ENCODE data around the gene TENM4. TPM values are rescaled to one million over a fixed set of nuclear protein-coding genes. Genes with fewer than 3 reads are reported as not detected.

The TENM4 gene
- total RNA-seq, 4 donors from 2014 or later: 7.7 to 39.3 (median 16.1) TPM

GRCh38 chr11:79082280-79082679 lies 358.6 kb downstream of the TENM4 start:
- Histone ChIP-seq H3K9me3 (no peaks in the 10 kb centered on the region), H3K27me3 (no peaks in the 10 kb centered on the region), H3K4me3 (no peak overlapping the region), H3K36me3 (no peaks in the 10 kb centered on the region), H3K4me1 (peaks cover 0 to 37% (median 10%) of the 10 kb centered on the region in 3 donors), H3K27ac (no peak overlapping the region)
- intact Hi-C loops (cut with DNase I): no loop called here
- 70% methylated on average over 4 of the region's 4 CpGs; no CpG with 5 or more reads in 1 of the 2 donors for WGBS, 2 donors
- DNase-seq: no peak
- TF ChIP-seq CTCF (IDR thresholded peaks at IDR 0.05): no peak
- TF ChIP-seq POLR2A (IDR thresholded peaks at IDR 0.05): no peak

- Histone ChIP-seq H3K4me1 (peaks cover 0 to 30% (median 3%) of the 10 kb centered on the region in 3 donors), H3K36me3 (no peaks in the 10 kb centered on the region), H3K27me3 (no peaks in the 10 kb centered on the region), H3K4me3 (no peak overlapping the region), H3K9me3 (no peaks in the 10 kb centered on the region), H3K27ac (no peak overlapping the region)
- TF ChIP-seq POLR2A (IDR thresholded peaks at IDR 0.05) (no peak), CTCF (IDR thresholded peaks at IDR 0.05) (no peak)
- intact Hi-C loops (cut with DNase I): no loop called here
- no peak for DNase-seq
- 70 to 88% methylated on average over 5 to 7 of the region's 7 CpGs for WGBS, 2 donors
Observed at GRCh38 chr11:79081471-79082031, 359.3 kb downstream of the TENM4 start.

GRCh38 chr11:79080551-79080950 lies 360.3 kb downstream of the TENM4 start:
- Histone ChIP-seq H3K4me1 (peaks cover 0 to 21% (median 0%) of the 10 kb centered on the region in 3 donors), H3K4me3 (no peak overlapping the region), H3K9me3 (no peaks in the 10 kb centered on the region), H3K27ac (no peak overlapping the region), H3K27me3 (no peaks in the 10 kb centered on the region), H3K36me3 (no peaks in the 10 kb centered on the region)
- DNase-seq: no peak
- intact Hi-C loops (cut with DNase I): no loop called here
- TF ChIP-seq POLR2A (IDR thresholded peaks at IDR 0.05) (no peak), CTCF (IDR thresholded peaks at IDR 0.05) (no peak)

- Histone ChIP-seq H3K27ac (no peak overlapping the region), H3K4me1 (peaks cover 0 to 21% (median 0%) of the 10 kb centered on the region in 3 donors), H3K27me3 (no peaks in the 10 kb centered on the region), H3K4me3 (no peak overlapping the region), H3K9me3 (no peaks in the 10 kb centered on the region), H3K36me3 (no peaks in the 10 kb centered on the region)
- intact Hi-C loops (cut with DNase I): no loop called here
- 50 to 74% methylated on average over 1 to 4 of the region's 7 CpGs for WGBS, 2 donors
- no peak for TF ChIP-seq POLR2A (IDR thresholded peaks at IDR 0.05)
- no peak for TF ChIP-seq CTCF (IDR thresholded peaks at IDR 0.05)
- no peak for DNase-seq
Observed at GRCh38 chr11:79078999-79079398, 361.8 kb downstream of the TENM4 start.

- intact Hi-C loops (cut with DNase I): no loop called here
- Histone ChIP-seq H3K27me3 (no peaks in the 10 kb centered on the region), H3K27ac (no peak overlapping the region), H3K36me3 (no peaks in the 10 kb centered on the region), H3K4me1 (peaks cover 0 to 21% (median 0%) of the 10 kb centered on the region in 3 donors), H3K4me3 (no peak overlapping the region), H3K9me3 (no peaks in the 10 kb centered on the region)
- DNase-seq: no peak
- no peak for TF ChIP-seq POLR2A (IDR thresholded peaks at IDR 0.05)
- TF ChIP-seq CTCF (IDR thresholded peaks at IDR 0.05): no peak
- WGBS, 2 donors: 59 to 79% methylated on average over 2 of the region's 2 CpGs
Observed at GRCh38 chr11:79078456-79078855, 362.4 kb downstream of the TENM4 start.
